HepG2 (cell line): Measurements from ENCODE around the gene SH3BP5. TPM values are rescaled to one million over a fixed set of nuclear protein-coding genes. Genes with fewer than 3 reads are reported as not detected.

Source experiments
- IRF1 ChIP-seq: sonication (generic); formaldehyde crosslinking; IDR thresholded peaks from 2 replicates; pipeline ENCODE4 v1.4.0; 2020; ENCODE audit warnings: low read depth, mild to moderate bottlenecking, missing genetic modification reagents
- KLF9 ChIP-seq: IDR thresholded peaks from 2 replicates; pipeline ENCODE4 v1.6.1; 2016; ENCODE audit warnings: low read depth
- PITX1 ChIP-seq: sonication (generic); formaldehyde crosslinking; IDR thresholded peaks from 2 replicates; pipeline ENCODE4 v1.5.1; 2020; ENCODE audit warnings: mild to moderate bottlenecking, missing genetic modification reagents
- SATB2 ChIP-seq: sonication (generic); formaldehyde crosslinking; IDR thresholded peaks from 2 replicates; pipeline ENCODE4 v1.5.0; 2020; ENCODE audit warnings: missing genetic modification reagents
- SCMH1 ChIP-seq: sonication (generic); formaldehyde crosslinking; IDR thresholded peaks from 2 replicates; pipeline ENCODE4 v1.9.0; 2021; ENCODE audit warnings: missing genetic modification reagents, mild to moderate bottlenecking, borderline replicate concordance
- ZIK1 ChIP-seq: sonication (generic); formaldehyde crosslinking; IDR thresholded peaks from 2 replicates; pipeline ENCODE4 v1.5.0; 2020; ENCODE audit warnings: mild to moderate bottlenecking, low read depth, missing genetic modification reagents, borderline replicate concordance
- ZNF280D ChIP-seq: sonication (generic); formaldehyde crosslinking; IDR thresholded peaks from 2 replicates; pipeline ENCODE4 v1.5.1; 2020; ENCODE audit warnings: mild to moderate bottlenecking, missing genetic modification reagents
- ZNF362 ChIP-seq: sonication (generic); formaldehyde crosslinking; IDR thresholded peaks from 2 replicates; pipeline ENCODE4 v1.4.0; 2020; ENCODE audit warnings: missing genetic modification reagents, mild to moderate bottlenecking, borderline replicate concordance
- polyA plus RNA-seq, 8 experiments: library from polyadenylated mRNA; depleted of rRNA in 3 of 8; stranded (reverse) in 7 of 8; unstranded in 1 of 8; fragments of >200 nt; fragmentation: Illumina TruSeq in 4 of 8; extraction: Trizol in 4 of 8; gene quantifications; 2 replicates each; pipeline versions ENCODE4 v1.2.1 to v1.2.3, GENCODE V29; 2011 to 2016; ENCODE audit warnings: low read depth in 4 of 8, missing spikeins in 1 of 8, mixed read lengths in 1 of 8; ENCODE audit not compliant: insufficient read depth in 1 of 8
- total RNA-seq, 5 experiments: library from RNA; depleted of rRNA; stranded (reverse); fragments of >200 nt; fragmentation: Illumina TruSeq; extraction: Trizol; gene quantifications; 2 replicates each; pipeline ENCODE4 v1.2.3, GENCODE V29; 2016; ENCODE audit warnings: low read depth in 1 of 5

Gene SH3BP5
- total and polyA plus RNA-seq, 2 of the 13 experiments (the other 11 are each of a cell fraction or from before 2014, with no cell fraction given): 0.09 to 0.16 TPM

GRCh38 chr3:15312550-15312949 lies 19.8 kb downstream of the SH3BP5 start (continued):
- no peak for TF ChIP-seq ZNF280D (CRISPR knock-in tag)
- no peak for TF ChIP-seq SATB2 (CRISPR knock-in tag)
- TF ChIP-seq ZIK1 (CRISPR knock-in tag): no peak
- no peak for TF ChIP-seq SCMH1
- no peak for TF ChIP-seq PITX1 (CRISPR knock-in tag)
- TF ChIP-seq KLF9 (CRISPR knock-in tag): no peak
- no peak for TF ChIP-seq IRF1 (CRISPR knock-in tag)
- no peak for TF ChIP-seq ZNF362 (CRISPR knock-in tag)
- TF ChIP-seq, all 625 proteins: peak for 0
